UCSD-AML1 (cell line): ENCODE measurements around the gene WBP1.
A peak's percentile ranks its signal among the peaks of the same experiment; 100 is the strongest.
"Not testable (repeated sequence)": the region's sequence is repeated elsewhere in the genome, so short reads cannot be mapped to it uniquely, and the experiment has no call there.

Experiments
- DNase-seq: peaks from one replicate; lab custom pipeline; 2025; ENCODE audit not compliant: unreplicated experiment; lab: John Stamatoyannopoulos, UW

WBP1 gene

GRCh38 chr2:74458132-74458937 lies at the start of gene WBP1:
Gene WBP1 (plus strand): TSS chr2:74458438. CDS start chr2:74458603, 165 bp downstream.
- peak; percentile 99 for DNase-seq

- no peak for DNase-seq
Measured at GRCh38 chr2:74413001-74413698, 45.1 kb upstream of the WBP1 start.

DNA sequence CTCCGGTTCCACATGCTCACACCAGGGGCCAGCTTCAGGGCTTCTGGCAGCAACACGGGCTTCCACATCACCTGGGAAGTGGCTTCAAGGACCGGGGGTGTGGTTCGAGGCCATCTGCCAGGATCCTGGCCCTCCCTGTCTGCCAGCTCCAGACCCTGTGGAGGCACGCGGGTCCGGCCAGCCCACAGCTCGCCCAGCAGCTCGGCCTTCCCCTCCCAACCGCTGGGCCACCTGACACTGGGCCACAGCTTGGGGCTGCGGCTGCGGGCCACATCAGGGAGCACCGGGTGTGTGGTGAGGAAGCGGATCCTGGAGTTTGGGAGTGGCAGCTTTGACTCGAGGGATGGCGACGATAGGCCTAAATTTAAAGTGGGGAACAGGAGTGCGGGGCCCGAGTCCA lies 43.8 kb upstream of the WBP1 start:
- no peak for DNase-seq

GRCh38 chr2:74414881-74415761 lies 43.1 kb upstream of the WBP1 start:
- DNase-seq = no peak

- DNase-seq = no peak
Measured at GRCh38 chr2:74415762-74416395, 42.4 kb upstream of the WBP1 start.

GRCh38 chr2:74416778-74417177 lies 41.5 kb upstream of the WBP1 start:
- no peak for DNase-seq

DNA sequence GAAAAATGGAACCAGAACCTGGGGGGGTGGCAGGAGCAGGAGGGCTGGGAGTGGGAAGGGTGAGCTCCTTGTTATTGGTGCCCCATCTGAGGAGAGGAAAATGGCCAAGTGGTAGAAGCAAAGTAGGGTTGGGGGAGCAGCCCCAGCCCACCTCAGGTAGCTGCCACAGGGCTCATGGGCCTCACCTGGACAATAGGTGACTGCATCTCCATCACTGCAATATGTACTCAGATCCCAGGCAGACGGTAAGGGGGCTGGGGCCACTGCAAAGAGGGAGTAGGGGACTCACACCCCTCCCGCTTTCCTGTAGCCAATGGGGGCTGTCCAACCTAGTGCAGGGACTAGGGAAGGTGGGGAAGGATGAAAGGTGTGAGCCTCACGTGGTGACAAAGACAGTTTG lies 41.0 kb upstream of the WBP1 start:
- DNase-seq = no peak

- DNase-seq = no peak
Measured at GRCh38 chr2:74417763-74418162, 40.5 kb upstream of the WBP1 start.

DNA sequence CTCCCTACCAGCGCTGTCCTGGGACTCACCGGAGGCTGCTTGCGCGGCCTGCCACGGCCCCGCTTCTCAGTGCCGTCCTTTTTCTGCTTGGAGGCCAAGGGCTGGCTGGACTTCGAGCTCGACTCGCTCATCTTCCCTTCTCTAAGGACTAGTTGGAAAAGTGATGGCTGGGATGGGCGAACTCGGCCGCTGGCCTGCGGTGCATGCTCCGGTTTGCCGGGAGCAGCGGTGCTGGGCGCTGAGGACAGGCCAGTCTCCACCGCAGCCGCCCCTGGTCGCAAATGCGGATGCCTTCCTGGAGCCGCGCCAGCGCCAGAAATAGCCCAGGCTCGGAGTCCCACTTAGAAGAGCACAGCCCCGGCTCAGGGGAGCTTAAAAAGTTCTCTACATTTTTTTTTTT lies 39.9 kb upstream of the WBP1 start:
- no peak for DNase-seq

DNA sequence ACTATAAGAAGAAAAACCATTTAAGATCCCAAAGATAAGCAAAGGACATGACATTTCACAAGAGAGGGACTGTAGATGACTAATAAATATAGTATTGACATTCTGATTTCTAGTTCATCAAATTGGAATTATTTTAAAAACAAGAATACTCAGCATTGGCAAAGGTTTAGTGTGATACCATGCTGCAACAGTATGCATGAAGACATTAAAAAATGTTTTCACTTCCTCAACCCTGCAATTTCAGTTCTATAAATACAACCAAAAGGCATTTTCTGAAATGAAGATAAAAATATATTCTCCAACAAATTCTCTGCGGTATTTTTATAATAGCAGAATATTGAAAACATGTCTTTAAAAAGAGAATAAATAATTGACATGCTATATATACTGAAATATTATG lies 38.9 kb upstream of the WBP1 start:
- no peak for DNase-seq

DNA sequence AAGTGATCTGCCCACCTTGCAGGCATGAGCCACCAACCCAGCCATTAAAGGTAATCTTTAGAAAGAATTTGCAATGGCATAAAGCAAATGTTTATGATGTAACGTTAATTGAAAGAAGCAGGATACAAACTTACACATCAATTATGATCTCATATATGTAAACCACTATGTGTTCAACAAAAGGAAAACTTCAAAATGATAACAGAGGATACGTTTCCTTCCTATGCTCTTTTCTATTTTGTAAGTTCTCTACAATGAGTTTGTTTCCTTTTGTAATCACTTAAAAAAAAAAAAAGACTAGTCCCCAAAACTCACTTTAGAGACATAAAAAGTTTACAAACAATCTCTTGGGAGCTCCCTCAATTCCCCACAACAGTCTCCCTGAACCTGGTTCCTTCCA lies 38.2 kb upstream of the WBP1 start:
- no peak for DNase-seq

- not testable (repeated sequence) for DNase-seq
Measured at GRCh38 chr2:74420443-74421103, 37.7 kb upstream of the WBP1 start.

DNA sequence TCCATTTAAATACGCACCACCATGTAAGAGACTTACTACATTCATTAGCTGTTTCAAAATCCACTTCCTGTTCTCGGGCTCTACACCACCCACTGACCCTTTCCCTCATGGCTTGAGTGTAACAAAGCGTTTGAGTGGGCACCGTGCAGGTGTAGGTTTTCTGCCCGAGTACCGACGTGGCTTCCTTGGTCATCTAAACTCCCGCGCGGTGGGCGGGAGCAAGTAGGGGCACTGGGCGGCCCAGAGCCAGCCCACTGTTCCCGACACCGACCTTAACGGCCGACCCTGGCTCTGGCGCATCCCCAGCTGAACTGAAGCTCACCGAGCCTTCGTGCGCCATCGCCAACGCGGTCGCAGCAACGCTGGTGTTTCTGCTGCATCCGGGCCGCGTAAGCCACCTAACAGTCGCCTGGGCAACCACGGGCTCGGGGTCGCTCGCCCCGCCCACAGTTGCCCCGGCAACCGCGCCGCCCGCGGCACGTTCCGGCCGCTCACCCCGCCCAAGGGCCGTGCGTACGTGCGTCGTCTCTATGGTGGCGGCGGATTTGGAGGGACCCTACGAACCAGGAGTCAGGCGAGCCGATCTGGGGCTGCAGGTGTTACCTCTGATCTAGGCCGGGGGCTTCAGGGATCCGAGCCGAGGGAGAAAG lies 36.9 kb upstream of the WBP1 start, which contains the start of the genes C2orf81 and WDR54:
C2orf81 (minus strand) TSS at position 399 of the 650 bp plus-strand sequence; CDS start at position 340, 59 bp downstream.
WDR54 (plus strand) TSS at position 510 of the 650 bp plus-strand sequence. CDS start 424 bp downstream, outside the sequence.
- peak; percentile 94 for DNase-seq

GRCh38 chr2:74423231-74424095 lies 34.8 kb upstream of the WBP1 start:
- DNase-seq = no peak

- DNase-seq = no peak
Measured at GRCh38 chr2:74424139-74424992, 33.9 kb upstream of the WBP1 start.

DNA sequence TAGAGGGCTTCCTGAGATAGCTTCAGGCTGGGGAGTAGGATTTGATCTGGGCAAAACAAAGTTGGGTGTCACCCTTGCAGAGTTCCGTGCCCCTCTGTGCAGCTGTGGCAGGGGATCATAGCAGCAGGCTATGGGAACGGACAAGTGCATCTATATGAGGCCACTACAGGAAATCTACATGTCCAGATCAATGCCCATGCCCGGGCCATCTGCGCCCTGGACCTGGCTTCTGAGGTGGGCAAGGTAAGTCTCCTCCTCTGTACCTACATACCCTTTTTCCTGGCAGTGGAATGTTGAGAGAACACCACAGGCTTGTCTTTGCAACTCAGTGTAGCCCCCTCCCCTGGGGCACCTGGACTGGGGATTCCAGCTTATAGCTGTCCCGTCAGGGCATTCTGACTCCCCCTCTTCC lies 33.2 kb upstream of the WBP1 start:
- no peak for DNase-seq

DNA sequence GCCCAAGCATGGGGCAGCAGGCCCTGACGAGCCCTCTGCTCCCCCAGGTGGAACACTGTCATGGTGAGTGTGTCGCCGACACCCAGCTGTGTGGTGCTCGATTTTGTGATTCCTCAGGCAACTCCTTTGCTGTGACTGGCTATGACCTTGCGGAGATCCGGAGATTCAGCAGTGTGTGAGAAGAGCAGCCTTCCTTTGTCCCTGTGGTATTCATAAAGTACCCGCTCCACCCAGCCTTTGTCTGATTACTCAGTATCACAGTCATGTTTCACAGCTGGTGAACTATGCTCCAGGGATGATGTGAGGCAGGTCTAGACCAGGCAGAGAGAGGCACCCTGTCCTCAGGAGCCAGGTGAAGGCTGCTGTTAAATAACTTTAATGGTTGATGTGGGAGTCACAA lies 32.7 kb upstream of the WBP1 start:
- DNase-seq = no peak
